HG02759 (cell line): Measurements from ENCODE around the gene CD300E.

Experiments
- ATAC-seq: cut with Tn5 transposase; IDR thresholded peaks from one replicate; pipeline ENCODE4 v1.9.1; 2021; ENCODE audit warnings: mild to moderate bottlenecking, moderate library complexity; ENCODE audit not compliant: unreplicated experiment

CD300E gene

DNA sequence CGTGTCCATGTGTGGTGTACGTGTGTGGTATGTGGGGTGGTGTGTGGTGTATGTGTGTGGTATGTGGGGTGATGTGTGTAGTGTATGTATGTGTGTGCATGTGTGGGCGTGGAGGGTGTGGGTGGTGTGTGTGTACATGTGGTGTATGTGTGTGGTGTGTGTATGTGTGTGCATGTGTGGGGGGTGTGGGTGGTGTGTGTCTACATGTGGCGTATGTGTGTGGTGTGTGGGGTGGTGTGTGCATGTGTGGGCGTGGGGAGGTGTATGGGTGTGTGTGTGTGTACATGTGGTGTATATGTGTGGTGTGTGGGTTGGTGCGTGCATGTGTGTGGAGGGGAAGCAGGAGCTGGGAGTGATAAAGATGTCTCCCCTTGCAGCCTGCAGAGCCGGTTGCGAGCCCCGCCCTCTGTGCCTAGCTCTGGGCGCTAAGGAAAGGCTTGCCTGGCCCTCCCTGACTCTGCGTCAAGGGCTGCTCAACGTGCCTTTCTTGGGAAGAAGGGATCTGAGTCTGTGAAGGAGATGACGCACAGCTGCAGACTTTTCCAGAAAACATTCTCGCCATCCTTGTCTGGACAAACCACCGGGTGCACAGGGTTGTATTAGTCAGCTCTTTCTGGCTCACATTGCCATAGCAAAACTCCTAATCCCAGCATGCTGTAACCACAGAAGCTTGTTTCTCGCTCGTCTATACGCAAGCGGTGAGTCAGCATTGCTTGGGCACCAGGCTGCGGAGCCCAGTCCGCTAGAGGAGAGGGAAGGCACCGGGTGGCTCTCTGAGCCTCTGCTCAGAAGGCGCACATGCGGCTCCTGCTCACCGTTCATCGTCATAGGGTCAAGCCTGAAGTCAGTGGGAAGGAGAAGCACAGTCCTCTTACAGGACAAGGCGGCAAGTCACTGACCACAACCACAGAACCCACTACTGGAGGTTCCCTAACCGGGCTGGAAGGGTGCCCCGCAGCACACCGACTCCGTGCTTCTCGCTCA lies 54.2 kb downstream of the CD300E start:
- no peak for ATAC-seq

DNA sequence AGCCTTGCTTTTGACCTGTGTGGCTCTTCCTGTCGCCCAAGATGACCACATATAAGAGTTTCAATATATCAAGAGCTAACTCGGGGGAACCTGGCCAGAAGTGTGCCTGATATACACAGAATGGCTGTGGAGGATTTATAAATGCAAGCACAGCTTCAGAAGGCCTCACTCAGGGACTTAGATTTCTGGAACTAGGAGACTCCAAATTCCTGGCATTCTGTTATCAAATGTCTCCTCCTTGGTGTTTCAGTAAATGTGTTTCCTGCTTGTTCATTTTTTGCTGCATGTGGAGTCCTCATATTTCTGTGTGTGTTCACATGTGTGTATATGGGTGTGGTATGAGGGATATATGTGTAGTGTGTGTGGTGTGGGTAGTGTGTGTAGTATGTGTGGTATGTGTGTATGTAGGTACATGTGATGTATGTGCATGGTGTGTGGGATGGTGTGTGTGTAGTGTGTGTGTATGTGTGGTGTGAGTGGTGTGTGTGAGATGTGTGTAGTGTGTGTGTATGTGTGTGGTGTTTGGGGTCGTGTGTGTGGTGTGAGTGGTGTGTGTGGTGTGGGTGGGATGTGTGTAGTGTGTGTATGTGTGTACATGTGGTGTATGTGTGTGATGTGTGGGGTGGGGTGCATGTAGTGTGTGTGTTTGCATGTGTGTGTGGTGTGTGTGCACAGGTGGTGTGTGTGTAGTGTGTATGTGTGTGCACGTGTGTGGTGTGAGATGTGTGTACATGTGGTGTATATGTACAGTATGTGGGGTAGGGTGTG lies 55.2 kb downstream of the CD300E start:
- ATAC-seq = no peak

DNA sequence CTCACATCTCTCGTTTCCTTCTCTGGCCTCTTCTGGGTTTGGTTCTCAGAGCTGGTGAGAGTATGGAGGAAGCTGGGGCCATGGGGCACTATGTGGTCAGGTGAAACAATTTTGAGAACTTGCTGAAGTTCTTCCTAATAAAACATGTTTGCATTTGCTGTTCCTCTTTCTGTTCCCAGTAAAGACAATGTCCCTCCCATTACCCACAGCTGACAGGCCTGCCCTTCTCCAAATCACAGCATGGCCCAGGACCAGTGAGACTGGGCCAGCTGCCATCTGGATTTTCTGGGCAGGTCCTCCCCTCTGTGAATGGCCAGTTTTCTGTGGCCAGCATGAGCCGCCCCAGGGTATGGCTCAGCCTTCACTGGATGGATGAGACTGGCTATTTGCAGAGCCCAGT lies 56.1 kb downstream of the CD300E start, which contains the start of gene CD300H:
Gene CD300H (minus strand): TSS at position 113 of the 400 bp plus-strand sequence.
- ATAC-seq = no peak

DNA sequence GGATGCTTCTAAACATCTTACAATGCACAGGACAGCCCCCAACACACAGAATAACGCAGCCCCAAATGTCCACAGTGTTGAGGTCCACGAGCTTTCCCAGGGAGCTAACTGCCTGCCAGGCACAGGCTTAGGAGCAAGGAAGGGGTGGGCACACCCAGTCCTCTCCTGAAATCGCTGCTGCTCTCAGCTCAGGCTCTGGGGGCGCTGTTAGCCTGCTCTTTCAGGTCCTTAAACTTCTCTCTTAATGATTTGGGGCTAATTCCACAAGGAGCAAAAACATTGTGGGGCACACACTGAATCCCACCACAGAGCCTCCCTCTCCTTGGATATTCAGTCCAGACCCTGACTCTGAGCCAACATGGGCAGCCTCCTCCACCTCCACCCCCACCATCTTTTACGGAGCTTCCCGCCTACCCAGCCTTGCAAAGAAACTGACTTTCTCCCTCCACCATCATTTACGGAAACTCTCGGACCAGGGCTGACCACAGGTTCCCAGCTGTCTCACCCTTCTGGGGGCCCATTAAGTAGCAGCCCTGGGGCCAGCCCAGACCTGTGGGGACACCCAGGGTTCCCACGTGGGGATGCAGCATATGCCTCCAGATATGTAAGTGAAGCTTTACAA lies 57.3 kb downstream of the CD300E start:
- no peak for ATAC-seq

DNA sequence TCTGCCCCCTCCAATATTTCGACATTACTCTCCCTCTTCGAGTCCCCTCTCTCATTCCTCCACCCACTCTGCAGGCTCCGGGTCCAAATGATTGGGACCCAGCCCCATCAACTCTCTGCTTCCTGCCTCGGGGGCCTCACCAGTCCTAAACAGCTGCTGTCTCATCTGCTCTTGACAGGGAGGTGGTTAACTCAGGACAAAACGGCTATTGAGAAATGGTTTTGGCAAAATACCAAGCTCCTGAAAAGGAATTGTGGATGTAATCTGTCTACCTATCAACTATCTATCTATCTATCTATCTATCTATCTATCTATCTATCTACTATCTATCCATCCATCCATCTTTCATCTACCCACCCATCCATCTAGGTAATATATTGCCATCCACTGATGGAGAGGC lies 58.4 kb downstream of the CD300E start:
- no peak for ATAC-seq

DNA sequence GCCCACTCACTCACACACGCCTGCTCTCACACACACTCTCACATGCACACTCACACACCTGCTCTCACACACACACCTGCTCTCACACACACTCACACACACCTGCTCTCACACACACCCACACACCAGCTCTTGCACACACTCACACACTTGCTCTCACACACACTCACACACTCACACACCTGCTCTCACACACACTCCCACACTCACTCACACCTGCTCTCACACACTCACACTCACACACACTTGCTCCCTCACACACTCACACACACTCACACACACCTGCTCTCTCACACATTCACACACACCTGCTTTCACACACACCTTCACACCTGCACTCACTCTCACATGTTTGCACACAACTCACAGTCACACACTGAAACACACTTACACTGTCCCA lies 60.2 kb downstream of the CD300E start:
- ATAC-seq = no peak

DNA sequence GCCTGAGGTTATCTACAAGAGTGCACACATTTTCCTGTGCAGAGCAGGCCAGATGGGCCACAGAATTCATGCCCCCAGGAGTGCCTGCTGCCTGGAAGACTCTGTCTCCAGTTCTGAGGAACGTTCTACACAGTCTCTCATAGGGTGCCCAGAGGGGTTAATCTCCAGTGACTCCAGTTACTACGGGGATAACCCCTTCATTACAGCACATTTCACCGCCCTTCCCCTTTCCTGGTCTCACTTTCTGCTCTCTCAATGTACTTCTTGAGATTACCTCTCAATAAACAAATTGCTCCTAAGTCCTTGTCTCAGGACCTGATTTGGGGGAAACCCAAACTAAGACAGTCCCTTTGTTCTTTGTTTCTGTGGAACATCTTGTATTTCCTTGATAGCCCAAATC lies 62.0 kb downstream of the CD300E start:
- no peak for ATAC-seq
